Left renal cortex interstitium (tissue), 4 donors: ENCODE results near the gene LSP1. TPM values are rescaled to one million over a fixed set of nuclear protein-coding genes. Genes with fewer than 3 reads are reported as not detected.

Experiments
- DNase-seq, 4 donors: peaks; one replicate each; pipeline ENCODE4 v3.0.0-alpha.2; 2013; ENCODE audit warnings: low read depth in 4 of 4, low spot score in 2 of 4, missing footprints in 1 of 4
- polyA plus RNA-seq, 4 donors: library from polyadenylated mRNA; unstranded; fragments of 120-200 nt; gene quantifications; one replicate each; pipeline ENCODE4 v1.2.1, GENCODE V29; 2013; ENCODE audit not compliant: insufficient read length in 4 of 4

Gene LSP1
- polyA plus RNA-seq, 4 donors, result 4.6 to 7.8 (median 6.3) TPM

DNA sequence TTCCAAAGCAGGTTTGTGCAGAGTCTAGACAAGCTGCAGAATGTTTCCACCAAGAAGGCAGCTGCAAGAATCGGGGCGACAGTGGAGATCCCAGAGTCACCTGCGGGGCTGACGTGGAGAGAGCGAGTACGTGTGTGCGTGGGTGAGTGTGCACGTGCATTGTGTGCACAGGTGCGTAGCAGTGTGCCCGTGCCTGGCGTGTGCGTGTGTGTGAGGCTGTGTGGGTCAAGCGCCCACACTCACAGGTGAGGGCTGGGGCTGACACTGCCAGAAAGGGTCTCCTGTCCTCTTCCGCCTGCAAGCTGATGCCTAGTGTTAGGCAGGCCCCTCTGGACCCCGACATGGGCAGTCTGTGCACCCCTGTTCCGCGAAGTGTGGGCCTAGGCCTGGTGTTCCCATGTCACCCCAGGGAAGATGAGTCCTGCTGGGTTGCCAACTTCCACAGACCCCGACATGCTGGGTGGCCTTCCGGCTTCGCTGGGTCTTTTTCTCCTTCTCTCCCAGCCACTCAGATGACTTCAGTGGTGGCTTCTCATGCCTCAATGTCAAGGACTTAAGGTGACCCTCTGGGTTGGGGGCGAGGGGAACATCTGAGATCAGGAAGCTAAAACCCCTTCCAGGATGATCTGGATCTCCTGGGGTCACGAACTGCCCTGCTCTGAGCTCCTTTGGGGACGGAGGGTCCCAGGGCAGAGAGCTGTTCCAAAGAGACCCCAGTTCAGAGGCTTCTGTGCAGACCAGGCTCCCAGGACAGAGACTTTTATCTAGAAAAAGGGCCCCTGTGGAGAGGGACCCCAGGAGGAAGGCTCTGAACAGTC lies 28.5 kb upstream of the LSP1 start:
- no peak for DNase-seq

DNA sequence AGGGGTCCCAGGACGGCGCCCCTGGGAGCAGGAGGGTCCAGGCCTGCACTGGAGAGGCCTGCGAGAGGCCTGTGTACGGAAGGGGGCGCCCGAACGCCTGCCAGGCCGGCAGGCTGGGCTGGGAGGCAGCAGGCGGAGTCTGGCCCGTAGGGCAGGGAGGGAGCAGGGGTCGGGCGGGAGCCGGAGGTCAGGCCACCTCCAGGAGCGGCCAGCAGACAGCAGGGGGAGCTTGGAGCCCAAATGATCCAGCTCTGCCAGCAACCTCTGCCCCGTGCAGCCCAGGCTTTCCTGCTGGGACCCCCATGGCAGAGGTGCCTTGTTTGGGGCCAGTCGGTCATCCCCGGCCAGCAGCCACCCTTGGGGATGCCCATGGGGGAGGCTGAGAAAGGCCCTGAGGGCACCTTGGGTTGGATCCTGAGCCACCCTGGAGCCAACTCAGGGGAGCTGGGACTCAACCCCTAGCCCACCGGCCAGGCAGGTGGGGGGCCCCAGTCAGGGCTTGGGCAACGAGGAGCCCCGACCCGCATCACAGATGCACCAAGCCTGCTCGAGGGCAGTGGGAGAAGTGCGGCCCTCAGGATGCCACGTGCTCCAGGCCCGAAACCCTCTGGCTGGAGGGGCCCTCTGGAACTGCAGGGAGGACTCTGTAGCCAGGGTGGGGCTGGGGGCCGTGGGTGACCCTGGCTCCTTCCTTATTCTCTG lies 27.7 kb upstream of the LSP1 start:
- no peak for DNase-seq

DNA sequence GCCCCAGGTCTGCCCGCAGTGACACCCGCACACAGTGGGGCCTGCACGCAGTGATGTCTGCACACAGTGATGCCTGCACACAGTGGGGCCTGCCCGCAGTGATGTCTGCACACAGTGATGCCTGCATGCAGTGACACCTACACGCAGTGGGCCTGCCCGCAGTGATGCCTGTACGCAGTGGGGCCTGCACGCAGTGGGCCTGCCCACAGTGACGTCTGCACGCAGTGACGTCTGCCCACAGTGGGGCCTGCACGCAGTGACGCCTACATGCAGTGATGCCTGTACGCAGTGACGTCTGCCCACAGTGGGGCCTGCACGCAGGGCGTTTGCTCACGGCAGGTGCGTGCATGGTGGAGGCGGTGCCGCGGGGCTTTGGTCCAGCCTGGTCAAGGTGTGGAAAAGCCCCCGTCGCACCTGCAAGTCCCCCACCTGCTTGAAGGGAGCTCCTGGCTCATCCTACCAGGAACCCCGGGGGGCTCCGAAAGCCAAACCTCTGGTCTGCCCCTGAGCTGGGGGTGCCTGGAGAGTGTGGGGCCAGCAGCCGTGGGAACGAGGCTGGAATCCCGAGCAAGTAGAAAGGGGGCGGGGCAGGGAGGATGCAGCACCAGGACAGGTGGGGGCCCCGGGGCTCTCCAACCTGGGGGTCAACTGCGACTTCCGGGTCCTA lies 27.0 kb upstream of the LSP1 start:
- no peak for DNase-seq

DNA sequence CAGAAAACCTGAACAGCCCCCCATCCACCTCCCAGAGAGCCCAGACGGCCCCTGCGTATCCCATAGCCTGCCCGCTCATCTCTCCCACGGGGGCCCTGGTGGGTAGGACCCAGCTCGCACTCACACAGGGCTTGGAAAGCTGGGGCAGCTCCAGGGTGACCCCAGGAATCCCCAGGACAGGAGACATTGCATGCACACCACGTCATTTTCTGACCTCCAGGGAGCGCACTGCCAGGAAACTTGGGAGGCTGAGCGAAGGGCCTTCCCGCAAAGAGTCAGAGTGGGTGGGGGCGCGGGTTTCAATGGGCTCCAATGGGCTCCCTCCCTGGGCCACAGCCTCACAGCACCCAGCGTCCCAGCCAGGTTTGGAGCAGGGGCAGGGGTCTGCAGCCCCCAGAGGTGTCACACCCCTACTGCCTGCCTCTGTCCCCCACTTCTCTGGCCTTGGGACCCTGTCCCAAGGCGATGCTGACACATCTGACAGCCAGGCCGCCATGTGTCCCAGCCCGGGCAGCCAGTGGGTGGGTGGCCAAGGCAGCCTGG lies 26.3 kb upstream of the LSP1 start:
- DNase-seq, result no peak

DNA sequence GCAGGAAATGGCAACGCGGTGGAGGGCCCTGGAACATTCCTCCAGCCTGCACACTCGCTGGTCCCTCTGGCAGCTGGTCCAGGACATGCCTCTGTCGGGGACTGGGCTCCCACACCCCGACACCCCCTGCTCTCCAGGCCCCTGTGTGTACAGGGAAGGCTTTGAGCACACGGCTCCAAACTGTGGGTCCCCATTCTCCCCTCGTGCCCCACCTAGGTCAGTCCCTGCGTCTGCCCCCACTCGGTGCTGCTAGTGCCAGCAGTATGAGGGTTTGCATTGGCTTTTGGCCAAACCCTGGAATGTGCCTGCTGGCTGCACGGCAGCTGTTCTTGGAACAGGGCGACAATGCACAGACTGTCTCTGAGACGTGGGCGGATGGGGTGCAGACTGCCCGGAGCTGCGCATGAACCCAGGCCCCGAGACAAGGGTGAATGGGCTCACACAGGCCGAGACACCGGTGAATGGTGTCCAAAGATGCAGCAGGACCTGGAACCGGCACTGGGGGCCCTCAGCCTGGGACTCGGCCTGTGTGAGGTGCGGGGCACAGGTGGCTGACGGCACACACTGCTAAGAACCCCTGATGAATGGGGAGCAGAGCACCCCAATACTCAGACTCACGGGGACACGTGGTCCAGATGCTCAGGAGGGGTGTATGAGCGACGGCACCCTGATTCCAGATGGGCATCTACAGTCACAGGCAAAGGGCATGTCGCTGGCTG lies 25.6 kb upstream of the LSP1 start:
- no peak for DNase-seq

DNA sequence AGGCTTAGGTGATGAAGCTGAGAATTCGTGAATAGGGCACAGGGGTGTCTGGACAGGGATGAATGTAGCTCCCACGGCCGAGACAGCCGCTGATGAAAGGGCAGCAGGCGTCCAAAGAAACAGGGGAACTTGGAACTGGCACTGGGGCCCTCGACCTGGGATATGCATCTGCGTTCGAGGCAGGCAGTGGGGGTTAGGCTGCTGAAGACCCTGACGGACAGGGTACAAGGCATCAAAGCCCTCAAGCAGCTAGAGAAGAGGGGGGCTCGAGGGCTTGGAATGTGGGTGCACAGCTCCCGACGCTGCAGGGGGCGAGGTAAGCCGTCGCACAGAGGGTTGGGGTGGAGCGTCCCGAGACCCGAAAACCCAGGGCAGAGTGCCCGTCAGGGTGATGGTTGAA lies 25.0 kb upstream of the LSP1 start:
- DNase-seq, result no peak

DNA sequence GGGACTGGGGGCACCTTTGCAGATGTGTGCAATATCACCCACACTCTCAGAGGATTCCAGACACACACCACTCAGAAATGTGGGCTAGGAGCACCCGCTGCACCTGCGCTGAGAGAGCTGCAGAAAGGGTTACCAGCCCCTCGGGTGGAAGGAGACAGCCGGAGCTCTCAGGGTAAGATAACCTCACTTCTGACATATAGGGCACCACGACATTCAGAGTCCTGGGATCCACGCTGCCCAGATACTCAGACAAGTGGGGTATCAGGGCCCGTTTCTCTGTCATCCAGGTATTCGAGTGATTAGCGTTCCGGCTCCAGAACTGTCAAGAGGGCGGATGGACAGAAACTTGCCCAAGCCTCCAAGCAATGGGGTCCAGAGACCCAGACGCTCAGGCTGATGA lies 24.3 kb upstream of the LSP1 start:
- no peak for DNase-seq

DNA sequence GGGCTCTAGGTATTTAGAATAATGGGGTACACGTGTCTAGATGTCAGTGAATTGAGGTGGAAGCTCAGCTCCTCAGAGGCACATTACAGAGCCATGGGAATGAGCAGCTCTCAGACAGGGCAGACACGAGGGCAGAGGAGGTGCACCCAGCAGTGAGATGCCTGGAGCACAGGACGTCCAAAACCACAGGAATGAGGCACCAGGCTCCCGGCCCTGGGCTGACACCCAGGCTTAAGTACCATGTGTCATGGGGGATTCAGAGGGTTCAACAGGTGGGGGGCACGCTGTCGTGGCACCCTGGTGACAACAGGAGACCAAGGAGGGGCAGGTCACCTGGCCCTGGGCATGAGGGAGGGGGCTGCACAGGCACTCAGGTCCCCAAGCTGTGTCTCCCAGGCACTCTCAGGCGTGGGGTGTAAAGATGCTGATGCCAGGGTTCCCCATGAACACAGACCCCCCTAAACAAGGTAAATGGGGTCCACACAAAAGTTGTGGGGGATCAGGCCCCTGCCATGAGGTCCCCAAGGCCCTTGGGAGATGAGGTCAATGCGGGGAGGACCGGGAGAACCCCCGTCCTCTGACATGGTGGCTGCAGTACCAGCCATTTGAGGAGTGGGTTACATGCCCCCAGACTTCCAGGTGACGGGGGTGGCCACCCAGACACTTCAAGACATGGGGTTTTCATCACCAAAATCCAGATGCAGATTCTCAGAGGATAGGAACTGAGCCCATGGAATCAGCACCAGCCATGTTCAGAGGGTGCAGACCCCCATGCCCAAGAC lies 23.7 kb upstream of the LSP1 start:
- no peak for DNase-seq

DNA sequence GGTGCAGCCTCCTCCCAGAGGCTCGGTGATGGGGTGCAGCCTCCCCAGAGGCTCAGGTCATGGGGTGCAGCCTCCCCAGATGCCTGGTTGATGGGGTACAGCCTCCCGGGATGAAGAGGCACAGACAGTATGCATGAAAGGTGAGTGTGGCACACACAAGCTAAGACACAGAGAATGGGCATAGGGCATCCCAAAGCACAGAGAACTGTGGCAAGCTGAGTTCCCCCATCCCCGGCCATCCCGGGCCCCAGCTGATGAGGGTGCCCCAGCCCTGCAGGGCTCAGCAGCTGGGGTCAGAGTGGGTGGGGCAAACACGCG lies 22.9 kb upstream of the LSP1 start:
- no peak for DNase-seq

DNA sequence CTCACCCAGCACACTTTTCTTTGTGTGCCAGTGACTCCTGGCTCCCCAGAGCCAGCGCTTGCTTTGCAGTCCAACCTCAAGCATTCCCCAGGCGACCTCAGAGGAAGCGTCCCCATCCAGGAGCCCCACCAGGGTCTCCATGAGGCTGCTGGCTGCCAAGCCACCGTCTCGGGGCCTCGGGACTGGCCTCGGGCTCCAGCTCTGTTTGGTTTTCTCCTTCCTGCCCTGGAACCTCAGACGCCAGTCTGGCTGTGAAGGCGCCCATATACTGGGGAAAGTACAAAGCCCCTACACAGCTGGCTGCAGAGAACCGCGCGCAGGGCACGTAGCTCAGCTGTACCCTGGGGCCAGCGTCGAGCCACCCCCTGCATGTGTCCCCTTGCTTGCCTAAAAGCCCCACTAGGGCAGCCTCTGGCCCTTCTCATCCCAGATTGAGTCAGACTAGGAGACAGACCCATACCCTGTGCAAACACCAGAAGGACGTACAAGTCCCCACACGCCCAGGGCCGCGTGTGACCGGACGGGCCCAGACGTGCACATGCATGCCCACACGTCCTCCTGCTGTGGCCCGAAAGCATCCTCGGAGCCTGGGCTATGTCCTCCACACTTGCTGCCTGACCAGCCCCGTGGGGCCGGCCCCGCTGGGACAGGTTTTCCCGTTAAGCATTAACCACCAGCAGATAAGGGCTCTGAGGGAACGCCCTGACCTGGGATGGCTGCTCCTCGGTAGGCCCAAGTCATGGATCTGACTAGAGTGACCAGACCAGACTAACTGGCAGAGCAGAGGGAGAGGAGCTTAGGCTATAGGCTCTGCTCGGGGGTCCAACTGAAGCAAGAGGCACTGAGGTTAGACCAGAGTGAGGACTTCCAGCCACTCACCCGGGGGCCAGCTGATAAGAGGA lies 22.3 kb upstream of the LSP1 start:
- DNase-seq, result no peak

DNA sequence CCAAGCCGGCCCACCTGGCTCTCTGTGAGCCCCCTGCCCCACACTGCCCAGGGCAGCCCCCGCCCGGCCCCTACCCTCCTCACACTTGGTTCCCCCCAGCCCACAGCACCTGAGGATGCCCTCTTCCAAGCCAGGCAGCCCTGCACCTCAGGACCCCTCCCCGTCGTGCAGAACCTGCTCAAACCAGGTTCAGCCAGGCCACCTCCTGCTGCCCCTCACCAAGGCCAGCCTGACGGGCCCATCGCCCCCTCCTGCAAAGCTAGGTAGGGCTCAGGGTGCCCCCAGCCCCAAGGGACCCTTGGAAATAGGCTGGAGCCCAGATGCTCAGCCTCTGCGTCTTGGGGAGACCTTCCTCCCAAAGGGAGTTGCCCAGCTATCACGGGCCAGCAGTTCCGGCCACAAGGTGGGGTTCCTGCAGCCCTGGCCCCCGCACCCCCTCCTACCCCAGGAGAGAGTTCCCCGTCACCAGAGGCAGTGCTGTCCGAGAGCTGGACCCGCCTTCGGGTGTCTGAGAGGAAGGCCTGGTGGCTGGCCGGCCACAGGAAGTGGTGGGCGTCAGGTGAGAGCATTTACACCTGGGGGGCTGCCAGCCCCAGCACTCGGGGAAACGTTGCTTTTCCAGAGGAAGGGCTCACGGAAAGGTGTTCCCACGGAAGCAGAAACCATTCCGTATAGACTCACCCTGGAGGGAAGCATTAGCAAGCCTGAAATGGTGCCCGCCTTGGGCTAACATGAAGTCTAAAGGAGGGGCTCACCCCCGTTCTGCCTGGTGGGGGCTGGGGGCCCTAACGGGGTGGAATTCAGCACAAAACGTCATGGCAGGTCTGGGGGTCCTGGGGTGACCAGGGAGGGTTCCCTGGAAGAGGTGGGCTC lies 21.3 kb upstream of the LSP1 start:
- no peak for DNase-seq

DNA sequence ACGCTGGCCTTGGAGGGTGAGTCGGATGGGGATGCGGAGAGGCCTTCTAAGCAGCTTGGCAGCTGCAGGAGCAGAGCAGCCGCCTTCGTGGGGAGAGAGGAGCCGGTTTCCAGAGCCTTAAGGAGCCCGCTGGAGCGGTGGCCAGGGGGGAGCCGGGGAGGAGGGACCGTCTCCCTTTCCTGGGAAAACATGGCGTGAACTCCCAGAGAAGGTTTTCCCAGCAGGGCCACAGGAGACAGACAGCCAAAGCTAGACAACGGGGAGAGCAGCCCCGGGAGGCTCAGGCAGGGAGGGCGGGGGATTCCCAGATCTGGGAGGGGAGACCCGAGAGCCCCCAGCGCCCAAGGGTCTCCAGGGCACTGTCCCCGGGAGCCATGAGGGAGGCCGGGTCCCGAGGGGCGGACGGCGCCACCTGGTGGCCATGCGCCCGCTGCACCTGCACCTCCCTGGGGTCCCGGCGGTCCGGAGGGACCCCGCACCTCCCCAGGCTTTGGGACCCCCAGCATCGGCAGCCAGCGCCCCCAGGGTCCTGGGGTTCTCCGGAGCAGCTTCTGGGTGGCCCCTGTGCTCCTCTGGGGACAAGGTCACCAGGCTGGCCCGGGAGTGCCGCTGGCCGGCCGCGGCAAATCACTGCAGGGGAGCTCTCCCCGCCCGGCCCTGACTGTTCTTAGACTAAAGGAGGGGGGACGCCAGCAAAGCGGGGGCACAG lies 20.5 kb upstream of the LSP1 start:
- DNase-seq, result no peak

DNA sequence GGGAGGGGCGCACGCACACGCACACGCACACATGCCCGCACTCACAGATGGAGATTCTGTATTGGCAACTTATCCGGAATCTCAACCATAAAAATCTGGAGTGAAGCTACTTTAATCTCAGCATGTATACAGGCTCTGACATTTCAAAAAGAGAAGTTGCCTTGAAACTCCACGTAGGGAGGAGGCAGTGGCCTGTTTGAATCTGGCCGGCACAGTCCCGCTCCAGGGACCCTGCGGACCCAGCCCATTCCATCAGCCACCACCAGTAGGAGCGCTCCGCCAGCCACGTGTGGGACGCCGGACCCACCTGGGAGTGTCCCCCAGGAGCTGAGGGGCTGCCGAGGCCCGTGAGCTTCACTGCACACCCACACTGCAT lies 20.0 kb upstream of the LSP1 start:
- DNase-seq, result no peak

DNA sequence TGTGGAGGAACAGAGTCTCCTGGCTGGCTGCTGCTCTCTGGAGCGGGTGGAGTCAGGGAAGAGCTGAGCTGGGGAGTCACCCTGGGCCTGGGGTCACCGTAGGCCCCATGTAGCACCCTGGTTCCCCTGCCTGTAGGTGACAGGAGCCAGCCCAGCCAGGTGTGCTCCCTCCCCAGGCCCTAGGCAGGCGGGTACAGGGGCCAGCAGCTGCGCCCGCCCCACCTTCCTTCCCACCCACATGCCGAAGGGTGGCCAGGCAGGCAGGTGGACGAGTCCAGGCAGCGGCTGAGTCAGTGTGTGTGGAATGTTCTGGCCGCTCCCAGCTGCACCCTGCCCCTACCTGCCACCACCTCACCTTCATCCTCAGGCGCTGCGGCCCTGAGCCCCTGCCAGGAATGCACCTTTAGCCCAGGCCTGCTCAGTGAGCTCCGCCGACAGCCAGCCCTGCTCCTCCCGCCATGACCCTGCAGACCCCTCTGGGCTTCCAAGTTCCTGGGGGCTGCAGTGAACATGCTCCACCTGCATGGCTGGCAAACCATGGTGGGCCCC lies 18.7 kb upstream of the LSP1 start:
- no peak for DNase-seq

DNA sequence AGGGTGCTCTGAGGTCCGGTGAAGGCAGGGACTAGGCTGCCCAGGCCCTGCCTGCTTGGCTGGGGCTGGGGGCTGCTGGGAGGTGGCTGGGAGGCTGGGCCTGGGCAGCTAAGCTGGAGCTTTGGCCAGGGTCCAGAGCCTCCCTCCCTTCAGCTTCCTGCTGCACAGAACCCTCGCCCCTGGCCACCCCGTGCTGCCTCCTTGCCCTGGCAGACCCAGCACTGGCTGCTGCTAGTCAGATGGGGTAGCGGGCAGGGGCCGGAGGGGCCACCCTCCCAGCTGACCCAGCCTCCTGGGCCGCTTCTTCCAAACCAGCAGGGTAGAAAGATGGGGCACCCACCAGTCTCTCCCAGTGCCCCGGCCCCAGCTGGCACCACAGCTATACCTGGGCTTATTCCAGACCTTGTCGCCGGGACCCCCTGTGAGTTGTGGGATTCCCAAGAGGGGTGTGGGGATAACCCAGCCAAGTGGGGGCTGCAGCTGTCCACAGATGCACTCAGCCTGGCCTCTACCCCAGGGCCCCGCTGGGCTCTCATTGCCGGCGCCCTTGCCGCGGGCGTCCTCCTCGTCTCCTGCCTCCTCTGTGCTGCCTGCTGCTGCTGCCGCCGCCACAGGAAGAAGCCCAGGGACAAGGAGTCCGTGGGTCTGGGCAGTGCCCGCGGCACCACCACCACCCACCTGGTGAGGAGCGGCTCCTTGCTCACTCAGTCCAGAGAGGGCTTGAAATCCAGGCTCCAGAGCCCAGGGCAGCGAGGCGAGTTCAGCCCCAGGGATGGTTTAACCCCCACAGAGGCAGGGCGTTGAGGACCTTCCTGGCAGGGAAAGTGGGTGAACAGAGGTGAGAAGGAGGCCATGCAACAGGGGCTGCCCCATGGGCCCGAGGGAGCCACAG lies 17.9 kb upstream of the LSP1 start, which contains the start of gene SYT8:
Gene SYT8 (plus strand): TSS at position 212 of the 892 bp plus-strand sequence. CDS start 116 bp downstream, at position 328.
- no peak for DNase-seq

DNA sequence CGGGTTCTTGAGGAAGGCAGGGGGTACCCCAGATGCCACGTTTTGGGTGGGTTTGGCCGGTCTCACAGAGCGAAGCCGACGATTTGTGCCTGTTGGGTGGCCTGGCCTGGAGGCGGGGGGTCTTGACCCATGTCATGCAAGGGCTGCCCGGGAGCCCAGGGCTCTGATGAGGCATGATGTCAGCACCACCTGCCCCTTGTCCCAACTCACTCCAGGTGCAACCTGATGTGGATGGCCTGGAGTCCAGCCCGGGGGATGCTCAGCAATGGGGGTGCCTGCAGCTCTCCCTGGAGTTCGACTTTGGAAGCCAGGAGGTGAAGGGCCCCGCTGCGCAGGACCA lies 17.2 kb upstream of the LSP1 start:
- no peak for DNase-seq
